Renal pelvis (tissue), 4 donors: Measurements from ENCODE around the gene GNAS. TPM values are rescaled to one million over a fixed set of nuclear protein-coding genes. Genes with fewer than 3 reads are reported as not detected.
"Not testable (repeated sequence)": the region's sequence is repeated elsewhere in the genome, so short reads cannot be mapped to it uniquely, and the experiment has no call there.

Source experiments
- DNase-seq: peaks from one replicate; pipeline ENCODE4 v3.0.0-alpha.2; 2013
- polyA plus RNA-seq, 3 donors: library from polyadenylated mRNA; unstranded; fragments of 120-200 nt; gene quantifications; one replicate each; pipeline ENCODE4 v1.2.1, GENCODE V29; 2013; ENCODE audit not compliant: insufficient read length in 3 of 3

Gene GNAS
- polyA plus RNA-seq, 3 donors, result 1,780 to 2,253 (median 1,937) TPM

- no peak for DNase-seq
Observed at GRCh38 chr20:58921564-58921963, 69.0 kb downstream of the GNAS start.

- DNase-seq, result no peak
Observed at GRCh38 chr20:58922036-58922435, 69.5 kb downstream of the GNAS start.

GRCh38 chr20:58923117-58923712 is 70.7 kb downstream of the GNAS start:
- DNase-seq, result no peak

GRCh38 chr20:58926802-58927489 is 74.4 kb downstream of the GNAS start:
- no peak for DNase-seq

- DNase-seq, result no peak
Observed at GRCh38 chr20:58927490-58928061, 75.1 kb downstream of the GNAS start.

GRCh38 chr20:58930496-58930895 is 78.0 kb downstream of the GNAS start:
- DNase-seq, result no peak

- no peak for DNase-seq
Observed at GRCh38 chr20:58932170-58932569, 79.7 kb downstream of the GNAS start.

- no peak for DNase-seq
Observed at GRCh38 chr20:58938078-58938477, 85.6 kb downstream of the GNAS start.

- DNase-seq, result no peak
Observed at GRCh38 chr20:58938541-58938940, 86.0 kb downstream of the GNAS start.

GRCh38 chr20:58941471-58941870 is 89.0 kb downstream of the GNAS start:
- no peak for DNase-seq

- no peak for DNase-seq
Observed at GRCh38 chr20:58942549-58942948, 90.0 kb downstream of the GNAS start.

GRCh38 chr20:58944610-58945009 is 92.1 kb downstream of the GNAS start:
- no peak for DNase-seq

- DNase-seq, result no peak
Observed at GRCh38 chr20:58945965-58946631, 93.6 kb downstream of the GNAS start.

- not testable (repeated sequence) for DNase-seq
Observed at GRCh38 chr20:58947797-58948388, 95.4 kb downstream of the GNAS start.

GRCh38 chr20:58950603-58951002 is 98.1 kb downstream of the GNAS start:
- DNase-seq, result no peak

- no peak for DNase-seq
Observed at GRCh38 chr20:58953050-58953449, 100.5 kb downstream of the GNAS start.

- DNase-seq, result no peak
Observed at GRCh38 chr20:58956078-58956477, 103.6 kb downstream of the GNAS start.

- DNase-seq, result no peak
Observed at GRCh38 chr20:58959652-58960051, 107.1 kb downstream of the GNAS start.
